ENCODE results near the gene MPO.

MPO gene

DNA sequence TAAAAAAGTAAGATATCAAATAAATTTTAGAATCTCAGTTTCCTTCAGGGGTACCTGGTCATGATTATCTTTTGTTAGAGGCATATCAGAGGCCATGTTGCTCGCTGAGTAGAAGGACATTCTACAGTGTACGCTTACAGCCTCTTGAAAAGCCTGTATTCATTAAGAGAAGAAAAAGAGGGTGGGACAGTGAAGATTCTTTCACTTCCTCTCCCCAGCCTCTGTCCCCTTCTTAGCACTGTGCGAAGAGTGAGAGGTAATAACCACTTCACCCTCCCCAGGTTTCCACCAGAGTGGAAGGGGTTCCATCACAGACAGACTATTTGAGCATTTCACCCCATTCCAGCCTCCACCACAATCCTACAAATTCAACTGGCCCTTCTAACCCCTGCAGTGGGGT lies 47.2 kb downstream of the MPO start:
- no peak for DNase-seq (ENCODE audit: low read depth in 3 of 3)

DNA sequence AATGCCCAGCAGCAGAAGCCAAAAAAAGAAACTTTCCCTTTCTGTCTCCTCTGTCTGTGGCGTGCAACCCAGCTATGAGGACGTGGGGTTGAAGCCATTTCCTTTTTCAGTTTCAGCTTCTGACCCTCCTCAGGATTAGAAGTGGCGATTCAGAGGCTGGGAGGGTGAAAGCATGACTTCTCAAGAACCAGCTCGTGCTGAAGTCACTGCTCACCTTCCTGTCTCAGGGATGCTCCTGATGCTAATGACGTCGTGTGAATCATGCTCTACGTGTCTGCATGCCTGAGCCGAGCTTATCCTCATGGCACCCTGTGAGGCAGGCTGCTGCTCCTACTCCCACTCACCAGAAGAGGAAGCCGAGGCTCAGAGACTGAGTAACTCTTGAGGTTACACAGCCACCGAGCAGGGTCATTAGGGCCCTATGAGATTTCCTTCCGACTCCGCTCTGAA lies 48.0 kb downstream of the MPO start:
- no peak for DNase-seq (ENCODE audit: low read depth in 3 of 3)

DNA sequence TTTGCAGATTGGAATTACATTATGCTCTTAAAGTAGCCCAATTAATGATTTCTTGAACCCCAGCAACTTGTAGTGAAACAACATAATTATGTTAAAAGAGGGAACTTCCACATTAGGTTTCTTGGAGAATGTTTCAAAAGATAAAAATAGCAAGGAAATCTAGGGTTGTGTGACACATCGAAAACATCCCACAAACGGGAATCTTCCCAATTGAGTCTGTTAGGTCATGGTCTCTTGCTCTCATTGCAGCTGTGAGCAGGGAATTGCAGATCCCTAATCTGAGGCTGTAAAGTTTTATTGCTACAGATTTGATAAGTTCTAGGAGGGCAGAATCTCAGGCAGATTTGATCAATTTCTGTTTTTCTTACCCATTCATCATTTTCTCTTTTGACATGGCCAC lies 49.1 kb downstream of the MPO start:
- DNase-seq (ENCODE audit: low read depth in 3 of 3): no peak

DNA sequence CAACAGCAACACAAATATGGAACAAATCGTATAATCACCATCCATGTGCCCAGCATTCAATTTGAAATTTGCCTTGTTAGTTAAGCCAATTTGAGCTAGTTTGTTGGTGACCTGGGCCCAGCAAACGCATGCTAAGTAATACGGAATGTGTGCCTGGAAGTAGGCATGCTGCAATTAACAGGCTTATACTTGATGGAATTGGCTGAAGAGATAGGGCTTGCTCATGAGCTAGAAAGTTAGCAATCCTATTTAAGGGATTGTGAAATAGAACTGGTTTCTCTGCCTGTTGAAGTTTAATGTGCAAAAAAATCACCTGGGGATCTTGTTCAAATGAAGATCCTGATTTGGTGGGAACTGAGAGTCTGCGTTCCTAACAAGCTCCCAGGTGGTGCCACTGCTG lies 50.9 kb downstream of the MPO start:
- no peak for DNase-seq (ENCODE audit: low read depth in 3 of 3)

DNA sequence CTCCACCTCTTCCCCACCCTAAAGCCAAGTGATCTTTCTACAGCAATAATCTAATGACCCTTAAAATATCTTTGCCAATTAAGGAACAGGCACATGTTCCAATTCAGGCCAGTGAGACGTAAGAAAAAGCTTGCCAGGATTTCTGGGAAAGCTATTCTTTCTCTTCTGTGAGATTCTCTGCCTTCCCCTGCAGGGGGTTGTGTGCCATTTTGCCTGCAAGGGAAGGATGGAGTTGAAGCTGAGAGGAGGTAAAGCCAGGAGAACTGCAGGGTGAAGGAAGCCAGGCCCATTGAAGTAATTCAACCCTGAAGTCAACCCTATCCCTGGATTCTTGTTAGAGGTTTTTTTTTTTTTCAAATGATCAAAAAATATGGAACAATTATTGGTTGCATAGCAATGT lies 51.4 kb downstream of the MPO start:
- no peak for DNase-seq (ENCODE audit: low read depth in 3 of 3)

DNA sequence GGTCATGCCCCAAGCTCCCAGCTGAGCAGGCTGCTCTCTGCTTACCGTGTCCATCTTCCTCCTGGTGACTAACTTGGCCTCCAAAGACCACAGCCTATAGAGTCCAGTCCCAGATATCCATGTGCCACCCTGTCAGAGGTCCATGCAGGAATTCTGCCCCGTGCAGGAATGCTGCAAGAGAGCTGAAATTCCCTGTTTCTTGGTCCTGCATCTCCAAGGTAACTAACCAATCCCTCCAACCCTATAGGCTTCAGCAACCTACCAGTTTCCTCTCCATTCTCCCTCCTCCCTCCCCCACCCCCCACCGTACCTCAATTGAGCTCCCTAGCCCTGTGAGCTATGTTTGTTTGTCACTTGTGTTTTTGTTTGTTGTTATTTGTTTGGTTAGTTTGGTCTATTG lies 52.1 kb downstream of the MPO start:
- no peak for DNase-seq (ENCODE audit: low read depth in 3 of 3)

DNA sequence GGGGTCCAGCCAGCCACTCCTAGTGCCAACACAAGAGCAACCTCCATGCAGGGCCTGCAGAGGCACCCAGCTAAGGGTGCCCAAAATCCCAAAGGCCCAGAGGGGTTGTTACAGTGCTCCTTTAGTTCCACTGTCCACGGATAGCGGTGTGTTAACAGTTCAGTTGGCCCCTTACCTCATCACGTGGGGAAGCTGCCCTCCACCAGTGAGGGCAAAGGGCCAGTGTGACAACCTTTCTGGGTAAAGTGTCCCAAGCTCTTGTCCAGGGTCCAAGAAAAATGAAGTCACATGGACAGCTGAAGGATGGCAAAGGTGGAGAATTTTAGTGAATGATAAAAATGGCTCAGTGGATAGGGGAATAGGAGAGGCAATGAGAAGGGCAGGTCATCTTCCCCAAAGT lies 53.0 kb downstream of the MPO start:
- DNase-seq (ENCODE audit: low read depth in 3 of 3): no peak

DNA sequence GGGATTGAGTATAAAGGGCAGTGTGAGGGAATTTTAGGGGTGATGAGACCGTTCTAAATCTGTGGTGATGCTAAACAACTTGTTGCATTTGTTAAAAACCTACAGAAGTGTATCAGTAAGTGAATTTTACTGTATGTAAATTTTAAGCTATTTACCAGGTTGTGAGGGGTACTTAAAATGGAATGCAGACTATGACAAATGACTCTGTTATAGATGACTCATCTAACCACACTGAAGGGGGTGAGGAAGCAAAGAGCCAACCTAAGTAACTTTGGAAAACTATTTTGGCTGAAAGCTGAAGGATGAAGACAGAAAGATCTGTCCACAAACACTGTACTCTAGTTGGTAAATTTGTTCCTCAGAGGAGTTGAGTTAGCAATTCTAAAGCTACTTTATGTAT lies 56.4 kb downstream of the MPO start:
- DNase-seq (ENCODE audit: low read depth in 3 of 3): no peak

Data from stimulated activated CD4-positive, alpha-beta T cell treated with anti-CD3 and anti-CD28 coated beads, TNF-alpha, amount 100 ng/mL, for 4 hours (primary cell).